Activated naive CD4-positive, alpha-beta T cell treated with anti-CD3 and anti-CD28 coated beads, Interleukin-2, amount 50 U/mL, for 72 hours (primary cell): ENCODE data around the gene NDRG4. TPM values are rescaled to one million over a fixed set of nuclear protein-coding genes. Genes with fewer than 3 reads are reported as not detected.

Experiments
- ATAC-seq, 2 donors: fragments of 150-1000 bp; cut with Tn5 transposase; 2 replicates each; pipeline ENCODE4 v1.10.0; 2021; ENCODE audit warnings: mild to moderate bottlenecking in 2 of 2, moderate library complexity in 2 of 2
- DNase-seq, 2 donors: peaks; one replicate each; pipeline ENCODE4 v3.0.0; 2021 to 2022; ENCODE audit warnings: low spot score in 2 of 2
- H3K27ac Mint-ChIP-seq, 2 donors: one replicate each; pipeline ENCODE4 v1.8.0; 2022; ENCODE audit warnings: mild to moderate bottlenecking in 2 of 2, mixed read lengths in 2 of 2
- H3K36me3 Mint-ChIP-seq, 2 donors: one replicate each; pipeline ENCODE4 v1.8.0; 2022; ENCODE audit warnings: mixed read lengths in 2 of 2
- H3K9me3 Mint-ChIP-seq, 2 donors: one replicate each; pipeline ENCODE4 v1.8.0; 2022; ENCODE audit warnings: mixed read lengths in 2 of 2
- total RNA-seq, 2 donors: library from RNA; stranded (reverse); gene quantifications; one replicate each; pipeline ENCODE4 v1.2.3, GENCODE V29; 2022

Gene NDRG4
- total RNA-seq, 2 donors from 2014 or later = 4.7 to 15.6 TPM

GRCh38 chr16:58541711-58542110, 41.8 kb downstream of the NDRG4 start:
- DNase-seq (no peak), ATAC-seq (no peak)
- H3K9me3 Mint-ChIP-seq = no peaks in the 10 kb centered on the region
- no peak overlapping the region for H3K27ac Mint-ChIP-seq
- H3K36me3 Mint-ChIP-seq = peaks cover 17 to 46% of the 10 kb centered on the region in 2 donors

GRCh38 chr16:58542291-58542690, 42.3 kb downstream of the NDRG4 start:
- ATAC-seq = no peak
- Mint-ChIP-seq H3K36me3 (peaks cover 15 to 40% of the 10 kb centered on the region in 2 donors), H3K9me3 (no peaks in the 10 kb centered on the region), H3K27ac (no peak overlapping the region)
- no peak for DNase-seq

DNA sequence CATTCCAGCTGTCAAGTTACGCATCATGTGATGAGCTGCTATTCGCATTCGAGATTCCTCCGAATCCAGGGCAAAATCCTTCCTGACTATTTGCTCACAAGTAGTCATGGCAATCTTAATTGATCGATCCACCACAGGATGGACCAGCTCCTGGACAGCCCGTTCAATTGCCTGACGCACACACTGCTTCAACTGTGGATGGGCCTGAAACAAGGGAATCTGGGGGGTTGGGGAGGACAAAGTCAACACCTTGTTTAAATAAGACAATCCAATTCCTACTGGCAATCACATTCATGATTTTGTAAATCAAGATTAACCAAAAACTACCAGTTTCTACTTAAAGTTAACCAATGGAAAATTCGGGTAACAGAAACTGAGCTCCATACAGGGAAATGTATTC, 43.7 kb downstream of the NDRG4 start:
- ATAC-seq = no peak
- Mint-ChIP-seq H3K36me3 (peaks cover 5 to 28% of the 10 kb centered on the region in 2 donors), H3K27ac (no peak overlapping the region), H3K9me3 (no peaks in the 10 kb centered on the region)
- no peak for DNase-seq

GRCh38 chr16:58548378-58548777, 48.4 kb downstream of the NDRG4 start:
- no peak for ATAC-seq
- peaks cover 0 to 25% of the 10 kb centered on the region in 2 donors for H3K36me3 Mint-ChIP-seq
- no peaks in the 10 kb centered on the region for H3K9me3 Mint-ChIP-seq
- H3K27ac Mint-ChIP-seq = no peak overlapping the region
- DNase-seq = no peak

- Mint-ChIP-seq H3K27ac (peak overlapping the region in 1 of 2 donors; percentile 24), H3K36me3 (peaks cover 0 to 20% of the 10 kb centered on the region in 2 donors), H3K9me3 (no peaks in the 10 kb centered on the region)
- peak in 1 of 2 donors; percentile 13 for ATAC-seq
- DNase-seq = no peak
Measured at GRCh38 chr16:58551496-58551895, 51.6 kb downstream of the NDRG4 start.

- H3K27ac Mint-ChIP-seq = no peak overlapping the region
- H3K36me3 Mint-ChIP-seq = peaks cover 0 to 15% of the 10 kb centered on the region in 2 donors
- no peak for ATAC-seq
- DNase-seq = no peak
- H3K9me3 Mint-ChIP-seq = no peaks in the 10 kb centered on the region
Measured at GRCh38 chr16:58556678-58557077, 56.7 kb downstream of the NDRG4 start.

Other genes starting within 250 kb of the NDRG4 start
- gene PRSS54, start 205.1 kb upstream of the NDRG4 start, total RNA-seq = not detected
- 10 to 100 TPM; 22.2 to 24.4 TPM for gene GINS3, start 107.7 kb upstream of the NDRG4 start, total RNA-seq
- gene SETD6, start 15.4 kb downstream of the NDRG4 start, total RNA-seq = 10 to 100 TPM; 10.6 to 13.9 TPM
- gene CNOT1, start 129.7 kb downstream of the NDRG4 start, total RNA-seq = 100 to 1,000 TPM; 300 to 360 TPM
- 1 to 10 TPM; 5.8 to 6.7 TPM for gene SLC38A7, start 184.6 kb downstream of the NDRG4 start, total RNA-seq
- gene GOT2, start 234.2 kb downstream of the NDRG4 start, total RNA-seq = 100 to 1,000 TPM; 108 to 116 TPM